ENCODE measurements around the gene SH3D19.

The SH3D19 gene

DNA sequence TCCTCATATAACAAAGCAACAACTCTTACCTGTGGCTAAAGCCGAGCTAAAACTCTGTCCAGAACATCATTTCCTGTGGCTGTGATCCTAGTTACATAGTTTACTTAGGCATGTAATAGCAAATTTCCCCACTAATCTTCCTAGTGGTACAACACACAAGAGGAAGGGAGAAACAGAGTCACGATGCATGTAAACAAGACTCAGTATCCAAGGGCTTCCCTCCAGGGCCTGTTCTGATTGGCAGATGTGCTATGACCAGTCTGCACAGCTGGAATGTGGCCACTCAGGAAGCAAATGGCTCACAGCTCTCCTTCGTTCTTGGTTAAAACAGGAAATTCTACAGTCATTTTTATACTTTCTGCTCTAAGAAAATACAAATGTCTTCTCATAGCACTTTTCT lies 97.7 kb downstream of the SH3D19 start:
- no peak for TF ChIP-seq CTCF (IDR thresholded peaks at IDR 0.05)

DNA sequence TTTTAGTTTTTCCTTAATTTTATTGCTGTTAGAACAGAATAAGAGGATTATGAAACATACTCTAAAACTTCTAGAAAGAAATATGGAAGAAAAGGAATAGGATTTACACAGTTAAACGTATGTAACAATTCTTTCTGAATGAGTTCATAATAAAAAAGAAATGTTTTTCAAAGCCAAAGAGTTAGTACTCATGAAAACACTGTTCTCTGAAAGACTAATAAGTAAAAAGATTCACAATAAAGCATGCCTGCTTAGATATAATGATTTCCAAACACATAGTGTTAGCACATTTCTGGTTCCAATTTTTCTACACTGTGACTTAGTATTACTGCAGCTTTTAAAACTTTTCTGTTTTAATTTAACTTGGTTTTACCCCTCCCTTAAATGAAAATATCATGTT lies 98.2 kb downstream of the SH3D19 start:
- no peak for TF ChIP-seq CTCF (IDR thresholded peaks at IDR 0.05)

- TF ChIP-seq CTCF (IDR thresholded peaks at IDR 0.05), result no peak
Observed at GRCh38 chr4:151226004-151226932, 99.1 kb downstream of the SH3D19 start.

DNA sequence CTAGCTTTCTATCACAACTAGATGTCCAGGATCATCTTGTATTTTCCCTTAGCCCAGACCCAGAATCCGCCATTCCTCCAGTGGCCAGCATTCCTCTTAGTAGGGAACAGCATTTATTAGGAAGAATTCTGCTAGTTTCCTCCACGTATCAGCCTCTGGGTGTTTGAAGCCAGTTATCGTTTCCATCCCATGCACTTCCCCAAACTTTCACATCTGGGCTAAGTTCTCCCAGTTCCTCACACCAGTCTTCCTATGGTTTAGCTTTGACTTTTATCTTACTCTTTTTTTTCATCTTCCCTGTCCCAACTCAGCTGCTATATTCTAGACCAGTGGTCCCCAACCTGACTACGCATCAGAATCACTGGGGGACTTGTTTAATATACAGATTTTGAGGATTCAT lies 101.9 kb downstream of the SH3D19 start:
- no peak for TF ChIP-seq CTCF (IDR thresholded peaks at IDR 0.05)

- no peak for TF ChIP-seq CTCF (IDR thresholded peaks at IDR 0.05)
Observed at GRCh38 chr4:151219948-151220347, 105.5 kb downstream of the SH3D19 start.

DNA sequence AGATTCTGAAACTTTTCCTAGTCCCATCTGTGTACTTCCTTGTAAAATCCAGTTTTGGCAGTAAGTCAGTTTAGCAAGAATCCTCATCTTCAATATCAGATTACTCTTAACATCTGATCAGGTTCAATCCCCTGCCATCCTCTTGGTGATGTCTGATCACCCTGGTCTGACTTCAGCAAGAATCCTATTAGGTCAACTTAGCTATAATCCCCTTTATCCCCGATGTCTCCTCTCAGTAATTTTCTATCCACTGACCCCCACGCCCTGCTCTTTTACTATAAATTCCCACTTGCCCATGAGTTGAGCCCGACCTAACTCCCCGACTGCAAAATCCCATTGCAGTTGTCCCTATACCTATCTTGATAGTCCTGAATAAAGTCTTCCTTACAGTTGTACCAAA lies 106.3 kb downstream of the SH3D19 start:
- TF ChIP-seq CTCF (IDR thresholded peaks at IDR 0.05), result no peak

DNA sequence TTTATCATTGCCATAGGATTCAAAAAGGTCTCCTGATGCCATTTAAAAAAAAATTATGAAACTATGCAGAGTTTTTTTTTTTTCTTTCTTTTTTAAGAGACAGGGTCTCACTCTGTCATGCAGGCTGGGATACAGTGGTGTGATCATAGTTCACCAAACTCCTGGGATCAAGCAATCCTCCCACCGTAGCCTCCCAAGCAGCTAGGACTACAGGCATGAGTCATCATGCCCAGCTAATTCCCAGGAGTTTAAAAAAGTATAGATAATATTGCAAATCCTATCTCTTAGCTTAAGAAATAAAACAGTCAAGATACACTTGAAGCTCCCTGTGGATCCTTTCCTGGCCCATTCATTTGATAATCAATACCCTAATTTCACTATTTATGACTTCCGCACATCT lies 107.1 kb downstream of the SH3D19 start:
- TF ChIP-seq CTCF (IDR thresholded peaks at IDR 0.05), result no peak
